ENCODE results near the gene NEK6.

NEK6 gene

DNA sequence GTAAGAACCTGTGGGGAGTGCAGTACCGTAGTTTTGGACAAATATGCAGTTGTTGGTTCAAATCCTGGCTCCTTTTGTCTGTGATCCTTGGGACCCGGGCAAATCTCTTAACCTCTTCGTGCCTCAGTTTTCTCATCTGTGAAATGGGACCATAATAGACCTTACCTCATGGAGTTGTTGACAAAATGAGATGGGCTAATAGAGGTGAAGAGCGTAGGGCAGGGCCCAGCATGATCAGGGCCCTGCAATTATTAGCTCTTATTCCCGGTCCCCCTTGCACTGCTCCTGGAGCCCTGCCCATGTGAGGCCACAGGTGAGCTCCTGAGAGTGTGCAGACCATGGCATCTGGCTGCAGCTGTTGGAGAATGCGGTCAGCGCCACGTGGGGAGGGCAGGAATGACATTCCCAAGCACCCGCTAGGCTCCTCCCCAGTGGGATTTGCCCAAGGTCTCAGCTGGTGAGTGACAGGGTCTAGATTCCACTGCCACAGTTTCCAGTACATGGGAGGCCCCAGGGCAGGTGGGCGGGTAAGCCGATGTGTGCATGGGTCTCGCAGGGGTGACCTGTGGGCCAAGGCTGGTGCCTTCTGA is 41.0 kb downstream of the NEK6 start:
- no peak for DNase-seq

DNA sequence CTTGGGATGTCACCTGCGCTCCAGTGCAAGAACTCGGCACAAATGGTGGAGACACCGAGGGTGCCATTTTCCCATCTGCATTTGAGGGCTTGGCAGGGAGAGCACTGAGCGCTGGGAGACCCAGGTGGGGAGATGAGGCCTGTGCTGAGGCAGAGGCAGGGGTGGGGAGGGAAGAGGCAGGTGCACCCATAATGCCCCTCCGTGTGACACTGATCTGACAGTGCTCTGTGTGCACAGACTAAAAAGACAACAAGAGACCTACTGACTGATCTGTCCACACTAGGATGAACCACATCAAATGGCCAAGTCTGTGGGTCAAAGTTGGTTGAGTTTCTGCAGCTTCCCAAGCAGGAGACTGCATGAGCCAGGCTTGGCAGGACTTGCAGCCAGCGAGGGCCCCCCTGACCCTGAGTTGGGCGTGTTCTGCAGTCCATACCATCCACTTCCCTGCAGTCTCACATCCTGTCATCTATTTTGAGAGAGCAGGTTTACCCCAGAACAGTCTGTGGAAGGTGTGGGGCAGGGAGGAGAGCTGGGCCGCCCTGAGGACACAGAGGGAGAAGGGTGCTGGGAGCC is 41.9 kb downstream of the NEK6 start:
- no peak for DNase-seq

DNA sequence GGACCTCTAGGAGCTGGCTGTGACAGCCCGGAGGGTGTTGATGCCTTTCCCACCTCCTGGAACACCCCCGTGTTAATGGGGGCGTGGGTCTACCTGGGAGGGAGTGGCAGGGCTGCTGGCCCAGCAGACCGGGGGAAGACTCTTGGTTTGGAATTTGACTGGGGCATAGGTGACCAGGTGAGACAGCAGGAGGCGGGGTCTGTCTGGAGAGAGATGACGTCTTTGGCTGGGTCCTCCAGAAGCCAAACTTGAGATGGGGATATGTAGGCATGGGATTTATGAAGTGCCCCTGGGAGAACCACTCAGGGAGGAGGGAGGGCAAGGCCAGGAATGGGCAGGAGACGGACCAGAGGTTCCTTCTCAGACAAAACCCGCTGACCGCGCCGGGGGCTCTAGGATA is 42.6 kb downstream of the NEK6 start:
- DNase-seq = no peak

DNA sequence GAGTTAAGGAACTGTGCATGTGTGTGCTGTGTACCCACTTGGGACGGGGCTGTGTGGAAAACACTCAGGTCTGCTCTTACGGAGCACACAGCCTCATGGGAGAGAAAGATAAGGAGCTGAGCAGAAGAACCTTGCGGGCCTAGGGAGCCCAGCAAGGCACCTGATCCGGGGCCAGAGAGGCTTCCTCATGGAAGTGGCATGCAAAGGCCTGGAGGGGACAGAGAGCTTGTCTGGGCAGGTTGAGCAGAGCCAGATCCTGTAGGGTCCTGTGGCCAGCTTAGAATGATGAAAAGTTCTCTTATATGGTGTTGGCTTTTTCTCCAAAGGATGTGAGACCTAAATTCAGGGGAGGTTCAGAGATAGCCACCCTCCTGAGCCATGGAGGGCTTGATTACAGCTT is 45.2 kb downstream of the NEK6 start:
- DNase-seq = no peak

DNA sequence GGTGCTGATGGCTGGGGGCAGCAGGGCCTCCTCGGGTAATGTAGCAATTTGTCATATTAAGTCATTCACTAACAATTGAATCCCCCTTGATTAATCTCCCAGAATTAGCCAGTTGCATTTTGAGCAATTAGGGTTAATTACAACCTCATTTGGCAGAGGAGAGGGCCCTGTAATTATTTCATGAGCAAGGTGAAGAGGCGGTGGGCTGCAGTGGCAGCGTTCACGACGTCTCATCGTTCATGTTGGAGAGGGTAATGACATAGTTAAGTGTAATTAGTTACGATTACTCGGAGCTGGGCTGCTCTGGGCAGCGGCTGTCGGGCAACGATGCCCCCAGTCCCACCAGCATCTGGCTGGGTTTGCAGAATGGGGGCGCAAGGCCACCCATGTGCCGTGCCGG is 46.0 kb downstream of the NEK6 start:
- DNase-seq = no peak

DNA sequence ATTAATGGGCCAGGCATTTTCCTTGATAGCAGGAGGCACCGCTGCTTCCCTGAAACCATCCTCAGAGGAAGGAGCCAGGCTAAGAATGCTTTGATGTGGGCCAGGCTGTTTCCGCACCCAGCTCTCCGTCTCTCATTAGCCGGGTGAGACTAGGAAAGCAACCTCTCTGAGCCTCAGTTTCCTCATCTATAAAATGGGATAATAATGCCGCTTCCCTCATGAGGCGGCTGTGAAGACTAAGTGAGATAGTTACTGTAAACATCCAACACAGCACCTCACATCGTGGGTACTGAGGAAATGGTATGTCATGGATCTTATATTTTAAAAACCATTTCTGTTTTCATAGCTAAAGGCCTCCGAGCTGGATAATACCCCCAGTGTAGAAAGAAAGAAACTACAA is 46.5 kb downstream of the NEK6 start:
- DNase-seq = no peak

DNA sequence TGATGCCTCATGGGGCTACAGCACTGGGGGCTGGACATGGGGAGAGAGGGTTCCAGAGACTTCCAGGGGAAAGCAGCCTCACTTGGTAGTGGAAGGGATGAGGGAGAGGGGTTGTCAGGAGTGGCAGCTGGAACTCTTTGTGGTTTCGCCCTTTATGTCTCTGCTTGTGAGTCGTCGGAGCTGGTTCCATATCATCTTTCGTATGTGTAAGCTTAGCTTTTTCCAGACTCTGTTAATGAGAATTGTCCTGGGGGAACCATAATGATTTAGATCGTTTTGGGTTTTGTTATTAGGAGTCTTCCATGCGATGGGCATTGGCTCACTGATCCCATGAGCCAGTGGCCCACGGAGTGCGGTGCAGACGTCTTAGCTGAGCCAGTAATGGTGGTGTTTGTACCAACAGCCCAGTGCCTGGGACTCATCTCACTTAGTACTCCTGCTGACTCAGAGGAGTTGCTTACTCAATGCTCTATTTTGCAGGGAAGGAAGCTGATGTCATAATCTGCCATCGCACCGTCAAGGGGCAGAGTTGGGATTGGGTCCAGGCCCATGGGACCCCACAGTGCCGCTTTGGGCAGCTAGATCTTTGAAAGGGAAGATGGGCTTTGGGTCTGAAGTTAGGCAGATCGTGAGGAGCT is 48.5 kb downstream of the NEK6 start:
- no peak for DNase-seq

DNA sequence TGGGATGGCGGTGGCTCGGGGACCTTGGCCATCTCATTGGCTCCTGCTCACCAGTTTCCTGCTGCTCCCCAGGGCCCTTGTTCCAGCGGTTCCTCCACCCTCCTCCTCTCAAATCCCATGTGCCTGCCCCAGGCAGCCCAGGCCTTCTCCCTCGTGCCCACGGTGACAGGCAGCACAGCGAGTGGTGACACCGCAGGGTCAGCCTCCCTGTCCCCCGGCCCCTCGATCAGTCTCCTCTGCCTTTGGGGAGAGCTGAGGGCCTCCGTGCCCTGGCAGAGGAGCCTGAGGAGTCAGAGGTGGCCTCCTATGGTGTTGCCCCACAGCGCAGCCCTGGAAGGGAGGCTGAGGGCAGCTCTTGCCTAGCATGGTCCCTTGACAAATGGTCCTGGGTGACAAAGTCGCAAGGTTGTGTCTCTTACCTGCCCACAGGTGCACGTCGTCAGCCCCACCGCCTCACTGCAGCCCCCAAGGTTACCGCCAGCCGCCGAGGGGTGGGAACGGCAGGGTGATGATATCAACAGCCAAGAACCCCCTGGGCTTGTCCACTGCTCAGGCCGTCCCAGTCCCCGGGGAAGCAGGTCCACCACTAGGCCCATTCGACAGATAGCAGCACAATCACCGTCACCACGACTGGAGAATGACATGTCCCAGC is 49.8 kb downstream of the NEK6 start:
- DNase-seq = no peak

DNA sequence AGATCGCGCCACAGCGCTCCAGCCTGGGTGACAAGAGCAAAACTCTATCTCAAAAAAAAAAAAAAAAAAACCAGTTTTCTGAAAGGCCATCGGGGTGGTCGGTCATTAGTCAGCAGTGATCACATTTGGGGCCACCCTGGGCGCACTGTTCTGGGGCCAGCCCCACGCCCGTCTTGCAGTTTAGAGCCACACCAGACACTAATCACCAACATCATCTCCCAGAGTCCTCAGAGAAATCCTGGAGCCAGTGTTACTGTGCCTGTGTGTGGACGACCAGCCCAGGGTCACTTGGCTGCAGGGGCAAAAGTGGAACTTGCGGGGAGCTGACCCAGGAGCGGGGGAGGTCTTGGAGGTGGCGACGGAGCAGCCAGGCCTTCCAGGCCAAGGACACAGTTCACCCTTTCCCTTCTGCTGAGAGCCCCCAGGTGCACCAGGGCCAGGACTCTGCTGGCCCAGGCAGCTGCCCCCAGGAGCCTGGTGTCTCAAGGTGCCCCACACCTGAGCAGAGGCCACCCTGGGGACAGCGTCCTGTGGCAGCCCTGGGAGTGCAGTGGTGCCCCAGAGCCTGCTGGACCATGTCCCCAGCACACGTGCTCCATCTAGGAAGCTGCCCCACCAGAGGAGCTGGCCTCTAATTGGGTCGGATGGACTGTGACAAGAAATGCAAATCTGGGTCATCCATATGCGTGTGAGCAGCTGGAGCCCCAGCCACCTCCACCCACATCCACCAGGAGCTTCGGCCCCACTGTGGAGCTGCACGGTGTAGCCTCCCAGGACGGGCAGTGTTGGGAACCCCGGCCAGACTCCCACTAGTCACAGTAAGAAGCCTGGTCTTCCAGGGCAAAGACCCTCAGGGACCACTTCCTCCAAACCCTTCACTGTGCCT is 51.1 kb downstream of the NEK6 start:
- DNase-seq = no peak

DNA sequence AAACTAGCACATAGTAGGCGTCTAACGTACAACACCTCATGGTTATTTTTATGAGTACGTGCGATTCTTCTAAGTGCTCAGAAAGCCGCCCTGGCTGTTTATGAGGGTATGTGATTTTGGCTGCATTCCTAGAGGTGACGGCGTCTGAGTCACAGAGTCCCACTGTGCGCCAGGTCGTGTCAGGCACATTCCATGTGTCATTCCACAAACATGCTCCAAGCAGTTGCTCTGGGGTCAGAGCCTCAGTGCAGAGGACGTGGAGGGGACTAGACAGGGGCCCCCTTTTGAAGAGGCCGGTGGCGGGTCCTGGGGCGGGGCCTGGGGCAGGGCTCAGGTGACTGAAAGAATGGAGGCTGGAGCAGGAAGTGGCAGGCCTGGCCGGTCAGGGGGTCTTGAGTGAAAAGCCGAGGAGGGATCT is 51.9 kb downstream of the NEK6 start:
- peak; percentile 75 for DNase-seq

DNA sequence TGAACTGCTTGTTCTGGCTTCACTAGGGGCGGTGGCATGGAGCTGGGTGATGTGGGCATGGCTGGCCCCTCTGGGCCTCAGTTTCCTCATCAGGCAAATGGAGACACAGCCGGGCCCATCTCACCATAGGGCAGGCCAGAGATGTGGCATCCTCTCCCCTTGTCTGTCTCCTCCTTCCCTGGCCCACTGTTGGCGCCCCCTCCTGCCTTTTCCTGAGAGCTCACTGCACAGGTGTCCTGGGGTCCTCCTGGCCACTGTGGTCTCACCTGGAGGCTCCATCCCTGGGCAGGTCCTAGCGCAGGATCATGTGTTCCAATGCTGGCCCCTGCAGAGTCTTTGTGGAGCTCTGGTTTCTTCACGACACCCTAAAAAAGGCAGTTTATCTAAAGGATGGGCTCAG is 53.5 kb downstream of the NEK6 start:
- DNase-seq = no peak

DNA sequence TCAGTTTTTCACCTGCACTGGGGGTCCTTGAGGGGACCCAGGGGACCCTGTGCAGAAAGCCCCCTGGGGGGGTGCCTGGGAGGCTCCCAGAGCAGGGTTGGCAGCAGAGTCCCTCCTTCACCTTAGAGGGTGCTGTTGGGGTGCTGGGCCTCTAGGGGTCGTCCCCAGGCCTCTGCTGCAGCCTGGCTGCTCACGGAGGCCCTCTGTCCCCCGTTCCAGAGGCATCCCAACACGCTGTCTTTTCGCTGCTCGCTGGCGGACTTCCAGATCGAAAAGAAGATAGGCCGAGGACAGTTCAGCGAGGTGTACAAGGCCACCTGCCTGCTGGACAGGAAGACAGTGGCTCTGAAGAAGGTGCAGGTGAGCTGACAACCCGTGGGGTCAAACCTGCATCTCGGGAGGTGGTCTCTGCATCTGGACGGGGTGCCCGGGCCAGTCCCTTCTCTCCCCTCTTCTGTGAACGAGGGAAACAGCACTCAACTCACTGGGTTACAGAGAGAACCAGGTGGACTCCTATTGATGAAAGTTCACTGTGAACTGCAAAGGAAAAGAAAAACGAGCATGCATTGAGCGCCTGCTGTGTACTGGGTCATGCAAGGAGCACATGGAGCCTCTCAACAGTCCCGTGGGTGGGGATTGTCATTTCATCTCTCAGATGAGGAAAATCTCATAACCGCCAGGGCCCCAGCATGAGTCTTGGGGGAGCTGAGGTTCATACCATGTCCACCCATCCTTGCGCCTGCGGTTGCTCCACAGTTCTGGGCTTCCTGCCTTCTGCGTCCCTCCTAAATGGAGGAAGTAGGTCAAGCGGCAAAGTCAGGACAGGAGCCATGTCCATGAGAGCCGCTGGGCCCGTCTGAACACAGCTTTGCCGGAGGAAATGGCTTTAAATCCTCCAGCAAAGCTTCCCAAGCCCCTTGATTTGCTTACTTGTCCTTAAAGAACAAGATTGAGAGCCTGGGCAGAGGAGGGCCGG is 54.8 kb downstream of the NEK6 start:
- DNase-seq = no peak

DNA sequence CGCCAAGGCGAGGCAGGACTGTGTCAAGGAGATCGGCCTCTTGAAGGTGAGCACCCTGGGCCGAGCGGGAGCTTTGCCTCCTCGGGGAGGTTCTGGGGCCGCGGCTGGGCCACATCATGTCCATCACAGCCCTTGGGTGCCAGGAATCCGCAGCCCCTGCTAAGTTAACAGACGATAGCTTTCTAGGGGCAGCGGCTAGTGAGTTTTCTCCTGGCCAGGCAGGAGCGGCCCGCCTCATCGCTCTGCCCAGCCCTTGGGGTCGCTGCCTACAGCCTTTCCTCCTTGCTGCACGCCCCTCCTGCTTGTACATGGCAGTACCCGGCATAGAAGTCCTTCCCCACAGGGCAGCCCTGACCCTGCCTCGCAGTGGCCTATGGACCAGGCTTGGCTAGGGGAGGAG is 56.2 kb downstream of the NEK6 start:
- no peak for DNase-seq

DNA sequence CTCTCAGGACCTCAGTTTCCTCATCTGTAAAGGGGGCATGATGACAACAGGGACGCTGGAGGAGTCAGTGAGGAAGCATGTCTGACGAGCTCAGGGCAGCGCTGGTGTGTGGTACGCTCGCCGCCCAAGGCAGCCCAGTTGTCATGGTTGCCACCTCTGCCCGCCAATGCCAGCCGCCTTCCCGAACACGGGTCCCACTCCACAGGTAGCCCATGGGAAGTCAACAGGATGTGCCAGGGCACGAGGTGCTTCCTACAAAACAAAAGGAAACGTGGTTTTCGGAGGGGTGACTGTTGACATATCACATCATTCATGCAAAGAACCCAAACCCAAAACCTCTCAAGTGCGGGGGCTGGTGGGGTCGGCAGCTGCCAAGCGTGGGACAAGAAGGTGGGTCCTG is 58.1 kb downstream of the NEK6 start:
- DNase-seq = no peak

DNA sequence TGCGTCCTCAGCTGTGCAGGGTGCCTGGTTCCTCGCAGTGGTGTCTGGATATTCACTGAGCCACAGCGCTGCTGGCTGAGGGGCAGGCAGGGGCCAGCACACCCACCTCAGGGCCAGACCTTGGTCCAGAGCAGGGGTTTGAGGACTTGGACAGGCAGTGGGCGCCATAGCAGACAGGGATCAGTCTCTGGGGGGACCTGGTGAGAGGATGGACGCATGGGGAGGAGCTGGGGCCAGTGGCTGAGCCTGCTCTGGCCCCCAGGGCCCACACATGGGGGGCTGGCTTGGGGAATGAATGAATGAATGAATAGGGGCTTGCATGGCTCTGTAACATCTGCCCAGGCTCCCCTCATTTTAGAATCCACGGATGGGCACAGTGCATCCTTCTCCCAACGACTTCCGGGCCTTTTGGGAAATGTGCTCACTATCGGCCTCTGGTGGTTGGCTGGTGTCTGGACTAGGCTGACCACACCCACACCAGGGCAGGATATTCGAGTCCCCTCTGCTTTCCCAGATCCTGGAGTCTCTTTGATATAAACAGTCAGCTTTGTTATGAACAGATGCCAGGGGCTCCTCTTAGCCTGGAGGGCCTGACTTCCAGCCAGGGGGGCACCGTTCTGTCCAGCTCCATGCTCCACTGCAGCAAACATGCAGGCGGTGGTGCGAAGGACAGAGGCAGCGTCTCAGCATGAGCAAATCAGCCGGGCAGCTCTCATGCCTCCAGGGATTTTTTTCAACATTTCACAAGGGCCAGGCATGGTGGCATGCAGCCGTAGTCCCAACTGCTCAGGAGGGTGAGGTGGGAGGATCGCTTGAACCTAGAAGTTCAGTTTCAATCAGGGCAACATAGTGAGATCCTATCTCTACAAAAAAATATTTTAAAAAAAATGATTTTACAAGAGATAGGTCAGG is 62.6 kb downstream of the NEK6 start:
- peak; percentile 88 for DNase-seq

DNA sequence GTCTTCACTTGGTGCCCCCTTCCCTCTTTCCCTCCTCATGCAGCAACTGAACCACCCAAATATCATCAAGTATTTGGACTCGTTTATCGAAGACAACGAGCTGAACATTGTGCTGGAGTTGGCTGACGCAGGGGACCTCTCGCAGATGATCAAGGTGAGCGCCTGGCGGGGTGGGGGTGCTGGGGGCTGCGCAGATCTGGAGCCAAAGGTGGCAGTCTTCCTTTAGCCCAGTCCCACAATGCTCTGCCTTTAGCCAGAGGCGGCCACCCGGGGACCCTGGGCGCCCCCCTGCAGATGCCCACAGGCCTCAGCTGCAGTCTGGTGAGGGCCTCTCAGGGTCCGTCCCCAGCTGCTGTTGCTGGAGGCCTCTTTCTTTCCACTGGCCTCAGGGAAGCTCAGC is 63.7 kb downstream of the NEK6 start:
- DNase-seq = no peak

DNA sequence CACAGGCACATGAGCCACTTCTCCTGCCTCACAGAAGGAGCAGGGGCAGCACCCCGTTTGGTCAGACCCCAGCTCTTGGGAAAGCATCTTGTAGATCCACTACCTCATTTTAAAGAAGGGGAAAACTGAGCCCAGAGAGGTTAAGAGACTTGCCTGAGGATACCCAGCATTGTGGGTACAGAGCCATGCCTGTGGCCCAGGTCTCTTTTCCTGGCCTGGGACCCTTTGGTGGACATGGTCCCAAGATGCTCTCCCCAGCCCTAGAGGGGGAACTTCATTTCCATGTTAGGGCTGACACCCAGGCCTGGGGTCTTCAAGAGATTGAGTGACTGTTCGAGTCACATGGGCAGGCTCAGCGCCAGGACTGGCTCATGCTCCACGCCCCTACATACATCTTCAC is 64.2 kb downstream of the NEK6 start:
- no peak for DNase-seq

DNA sequence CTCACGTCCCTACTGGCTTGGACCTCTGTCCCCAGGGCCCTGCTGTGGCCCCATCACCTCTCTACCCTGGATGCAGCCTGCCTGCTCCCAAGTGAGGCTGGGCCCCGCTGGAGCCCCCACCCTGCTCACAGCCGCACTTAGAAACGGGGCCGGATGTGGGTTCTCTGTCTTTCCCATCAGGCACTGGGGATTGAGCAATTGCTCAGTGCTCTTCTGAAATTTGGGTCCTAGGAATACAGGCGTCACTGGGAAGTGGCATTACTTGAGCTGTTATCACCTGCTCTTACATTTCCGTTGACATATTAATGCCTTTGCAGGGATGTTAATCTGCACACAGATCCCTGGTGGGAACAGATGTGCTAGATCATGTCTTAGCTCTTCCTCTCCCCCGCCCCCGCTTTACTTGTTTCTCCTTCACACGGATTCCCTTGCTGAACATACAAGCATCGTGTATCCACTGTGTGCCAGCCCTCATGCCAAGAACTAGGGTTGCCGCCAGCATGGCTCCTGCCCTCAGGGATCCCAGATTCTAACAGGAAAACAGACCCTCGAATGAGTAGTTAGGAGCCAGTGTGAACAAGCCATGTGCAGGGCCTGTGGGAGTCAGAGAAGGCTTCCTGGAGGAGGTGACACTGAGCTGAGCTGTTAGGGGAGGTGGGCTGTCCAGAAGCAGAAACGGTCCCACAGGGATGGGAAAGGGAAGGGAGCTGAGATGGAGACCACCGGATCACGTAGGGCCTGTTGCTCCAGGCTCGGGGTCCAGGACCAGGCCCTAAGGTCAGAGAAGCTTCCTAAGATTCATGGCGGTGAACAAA is 65.1 kb downstream of the NEK6 start:
- no peak for DNase-seq

DNA sequence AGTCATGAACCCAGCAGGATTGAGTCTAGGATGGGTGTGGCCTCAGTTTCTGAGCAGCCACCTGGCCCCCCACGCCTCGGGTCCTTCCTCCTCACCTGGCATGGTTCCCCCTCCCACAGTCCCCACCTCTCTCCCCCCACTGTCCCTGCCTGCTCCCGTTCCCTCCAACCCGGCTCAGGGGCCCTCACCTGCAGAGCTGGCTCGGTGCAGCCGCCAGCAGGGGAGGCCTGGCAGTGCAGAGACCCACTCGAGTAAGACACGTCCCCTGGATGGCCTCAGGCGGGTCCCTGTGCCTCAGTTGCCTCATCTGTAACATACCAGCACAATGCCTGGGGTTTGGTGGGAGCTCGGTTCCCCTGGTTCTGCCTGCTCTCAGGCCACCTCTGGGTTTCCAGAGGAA is 66.2 kb downstream of the NEK6 start:
- no peak for DNase-seq

DNA sequence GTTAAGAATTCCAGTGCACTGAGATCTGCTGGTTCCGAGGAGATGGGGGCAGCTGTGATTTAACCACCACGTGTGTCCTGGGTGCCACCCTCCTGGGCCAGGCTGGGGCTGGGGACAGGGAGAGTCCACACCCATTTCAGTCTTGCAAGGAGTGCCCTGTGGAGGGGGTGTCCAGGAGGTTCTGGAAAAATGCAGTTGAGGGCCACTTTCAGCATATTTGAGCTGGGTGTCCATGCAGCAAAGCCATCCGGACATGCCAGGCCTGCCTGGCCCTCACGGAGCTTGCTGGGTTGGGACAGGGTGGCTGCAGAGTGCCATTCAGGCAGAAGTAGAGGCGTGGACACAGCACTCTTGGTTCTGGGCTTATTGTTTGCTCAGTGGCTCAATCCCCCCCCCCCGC is 68.1 kb downstream of the NEK6 start:
- no peak for DNase-seq
